Activated naive CD8-positive, alpha-beta T cell treated with anti-CD3 and anti-CD28 coated beads, Interleukin-2, amount 10 ng/mL, durations not matched to agents 7 days and 5 days (primary cell): Measurements from ENCODE around the gene TMEM203. TPM values are rescaled to one million over a fixed set of nuclear protein-coding genes. Genes with fewer than 3 reads are reported as not detected.

Experiments
- ATAC-seq: fragments of 150-1000 bp; cut with Tn5 transposase; one replicate; pipeline ENCODE4 v1.10.0; 2021; ENCODE audit warnings: low read depth, moderate library complexity
- POLR2A ChIA-PET: fragments of 350-600 bp; sonication (Branson Sonifier 250); formaldehyde crosslinking; loops from one replicate; lab custom pipeline; 2021; ENCODE audit warnings: antibody characterized with exemption; lab: Charles Lee
- DNase-seq: peaks from one replicate; pipeline ENCODE4 v3.0.0; 2021
- H3K27ac Mint-ChIP-seq: one replicate; pipeline ENCODE4 v1.8.0; 2022; ENCODE audit warnings: mild to moderate bottlenecking, mixed read lengths
- H3K27me3 Mint-ChIP-seq: one replicate; pipeline ENCODE4 v1.8.0; 2022; ENCODE audit warnings: mild to moderate bottlenecking, moderate library complexity, mixed read lengths
- H3K36me3 Mint-ChIP-seq: one replicate; pipeline ENCODE4 v1.8.0; 2021; ENCODE audit warnings: mild to moderate bottlenecking, mixed read lengths
- H3K4me1 Mint-ChIP-seq: one replicate; pipeline ENCODE4 v1.8.0; 2021; ENCODE audit warnings: mixed read lengths
- H3K4me3 Mint-ChIP-seq: one replicate; pipeline ENCODE4 v1.8.0; 2022; ENCODE audit warnings: mild to moderate bottlenecking, moderate library complexity, mixed read lengths
- H3K9me3 Mint-ChIP-seq: one replicate; pipeline ENCODE4 v1.8.0; 2021; ENCODE audit warnings: mixed read lengths
- total RNA-seq, 2 experiments: library from RNA; stranded (reverse); gene quantifications; one replicate each; pipeline ENCODE4 v1.2.3, GENCODE V29; 2021

The TMEM203 gene
- total RNA-seq, 2 experiments from 2014 or later: 37.4 to 39.4 TPM

DNA sequence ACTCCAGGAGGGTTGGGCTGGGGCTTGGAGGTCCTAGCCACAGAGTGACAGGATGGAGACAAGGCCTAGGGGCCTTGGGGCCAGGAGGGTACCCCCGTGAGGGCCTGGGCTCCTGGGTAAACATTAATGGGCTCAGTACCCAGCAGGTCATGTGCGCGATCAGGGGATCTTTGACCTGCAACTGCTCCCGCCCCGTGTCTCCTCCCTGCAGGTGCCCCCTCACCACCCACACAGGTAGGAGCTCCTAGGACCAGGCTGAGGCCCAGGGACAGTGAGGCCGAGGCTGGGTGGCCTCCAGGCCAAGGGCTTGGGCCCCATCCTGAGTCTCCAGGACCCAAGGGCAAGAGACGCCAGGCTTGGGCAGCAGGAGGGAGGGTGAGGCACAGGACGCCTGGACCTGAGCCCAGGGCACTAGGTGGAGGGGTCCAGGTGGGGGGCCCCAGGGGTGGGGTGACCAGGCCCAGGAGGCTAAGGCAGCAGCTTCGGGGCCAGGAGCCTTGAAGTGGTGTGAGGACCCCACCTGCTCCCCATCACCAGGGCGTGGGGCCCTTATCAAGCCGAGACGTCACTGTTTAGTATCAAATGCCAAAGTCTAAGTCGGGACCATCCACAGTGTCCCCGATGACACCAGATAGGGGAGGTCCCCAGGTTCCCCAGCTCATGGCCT is 25.4 kb upstream of the TMEM203 start, which contains the start of gene SLC34A3:
TSS of gene SLC34A3 (plus strand) at position 197 of the 667 bp plus-strand sequence. CDS start 802 bp downstream, outside the sequence.
- peaks cover 4% of the 10 kb centered on the region for H3K4me1 Mint-ChIP-seq
- no peak for DNase-seq
- no peak within 1 kb of the TSS for H3K4me3 Mint-ChIP-seq
- ATAC-seq: no peak
- H3K27ac Mint-ChIP-seq: no peak within 1 kb of the TSS
- peaks cover 2% of the 10 kb centered on the region for H3K27me3 Mint-ChIP-seq
- POLR2A ChIA-PET: interaction anchor here (1.7 kb wide), 1 partner anchor 10 kb away, joined by 8 read pairs; the partner anchor contains the start of gene TUBB4B
- no peaks in the 10 kb centered on the region for H3K36me3 Mint-ChIP-seq
- H3K9me3 Mint-ChIP-seq: no peaks in the 10 kb centered on the region

DNA sequence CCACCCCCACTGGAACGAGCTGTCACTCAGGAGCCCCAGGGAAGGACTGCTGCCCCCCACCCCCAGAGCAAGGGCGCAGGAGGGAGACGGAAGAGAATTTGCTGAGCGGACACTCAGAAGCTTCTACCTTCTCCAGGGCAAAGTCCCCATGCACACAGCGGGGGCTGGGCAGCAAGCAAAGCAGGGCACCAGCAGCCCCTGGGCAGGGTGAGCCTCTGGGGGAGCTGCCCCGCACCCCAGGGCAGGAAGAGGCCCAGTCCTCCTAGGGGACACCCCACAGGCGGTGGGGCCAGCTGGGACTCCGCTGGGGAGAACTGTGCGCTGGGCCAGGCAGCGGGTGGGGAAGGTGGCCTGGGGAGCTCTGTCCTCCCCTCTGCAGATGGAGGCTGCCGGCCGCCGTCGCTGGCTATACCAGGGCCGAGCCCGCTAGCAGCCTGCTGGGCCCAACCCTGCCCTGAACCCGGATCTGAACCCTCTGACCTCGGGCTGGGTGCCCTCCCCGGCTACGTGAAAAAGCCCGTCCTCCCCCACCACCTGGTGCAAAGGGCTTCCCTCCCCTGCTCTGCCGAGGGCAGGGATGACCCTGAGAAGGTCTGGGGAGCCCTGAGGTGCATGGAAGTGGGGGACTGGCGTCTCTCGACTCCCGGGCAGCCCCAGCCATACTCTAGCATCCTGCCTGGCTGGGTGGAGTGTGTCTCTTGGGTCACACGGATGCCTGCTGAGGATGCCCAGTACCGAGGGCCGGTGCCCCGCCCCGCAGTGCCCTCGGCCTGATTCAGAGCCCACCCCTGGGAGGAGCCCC is 24.7 kb upstream of the TMEM203 start:
- Mint-ChIP-seq H3K27me3 (peaks cover 2% of the 10 kb centered on the region), H3K4me3 (no peak overlapping the region), H3K36me3 (no peaks in the 10 kb centered on the region), H3K27ac (no peak overlapping the region), H3K9me3 (no peaks in the 10 kb centered on the region), H3K4me1 (peaks cover 4% of the 10 kb centered on the region)
- POLR2A ChIA-PET: interaction anchor here (1.7 kb wide), 1 partner anchor 11 kb away, joined by 8 read pairs; the partner anchor contains the start of gene TUBB4B
- ATAC-seq (no peak), DNase-seq (no peak)

DNA sequence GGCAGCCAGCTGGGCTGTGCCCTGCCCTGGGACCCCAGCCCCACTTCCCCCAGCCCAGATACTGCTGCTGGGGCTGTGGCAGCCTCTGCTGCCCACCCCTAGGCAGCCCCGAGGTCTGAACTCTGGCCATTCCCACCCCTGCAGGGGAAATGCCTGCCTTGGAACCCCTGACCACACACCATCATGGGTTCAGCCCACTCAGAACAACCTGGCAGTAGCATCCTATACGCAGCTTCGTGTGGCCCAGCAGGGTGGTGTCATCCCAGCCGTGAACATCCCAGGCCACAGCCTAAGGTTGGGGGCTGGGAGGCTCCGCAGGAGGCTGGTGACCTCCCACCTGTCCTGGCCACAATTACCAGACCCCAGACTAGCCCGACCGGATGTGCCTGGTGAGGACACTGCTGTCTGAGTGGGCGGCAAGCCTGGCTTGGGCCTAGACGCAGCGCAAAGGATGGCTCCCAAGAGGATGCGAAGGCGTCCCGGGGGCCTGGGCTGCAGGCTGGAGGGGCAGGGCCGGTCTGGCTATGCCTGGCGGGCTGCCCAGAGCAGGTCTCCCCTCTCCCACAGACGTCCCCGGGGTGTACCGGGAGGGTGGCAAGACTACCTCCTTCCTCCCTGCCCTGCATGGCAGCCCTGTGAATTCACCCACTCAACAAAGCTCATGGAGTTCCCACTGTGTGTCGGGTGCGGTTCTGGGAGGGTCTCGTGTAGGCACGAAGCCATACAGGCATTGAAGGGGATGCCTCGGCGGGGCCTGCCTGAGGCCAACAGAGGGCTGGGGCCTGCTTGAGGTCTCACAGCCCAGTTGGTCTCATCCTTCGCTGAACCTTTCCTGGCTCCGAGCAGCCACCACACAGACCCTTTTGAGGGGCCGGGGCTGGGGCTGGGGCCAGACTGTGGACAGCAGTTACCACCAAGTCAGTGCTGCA is 23.8 kb upstream of the TMEM203 start:
- DNase-seq (no peak), ATAC-seq (no peak)
- H3K4me1 Mint-ChIP-seq: peaks cover 4% of the 10 kb centered on the region
- H3K4me3 Mint-ChIP-seq: no peak overlapping the region
- H3K9me3 Mint-ChIP-seq: no peaks in the 10 kb centered on the region
- peaks cover 2% of the 10 kb centered on the region for H3K27me3 Mint-ChIP-seq
- POLR2A ChIA-PET: no interaction called here
- no peak overlapping the region for H3K27ac Mint-ChIP-seq
- no peaks in the 10 kb centered on the region for H3K36me3 Mint-ChIP-seq

DNA sequence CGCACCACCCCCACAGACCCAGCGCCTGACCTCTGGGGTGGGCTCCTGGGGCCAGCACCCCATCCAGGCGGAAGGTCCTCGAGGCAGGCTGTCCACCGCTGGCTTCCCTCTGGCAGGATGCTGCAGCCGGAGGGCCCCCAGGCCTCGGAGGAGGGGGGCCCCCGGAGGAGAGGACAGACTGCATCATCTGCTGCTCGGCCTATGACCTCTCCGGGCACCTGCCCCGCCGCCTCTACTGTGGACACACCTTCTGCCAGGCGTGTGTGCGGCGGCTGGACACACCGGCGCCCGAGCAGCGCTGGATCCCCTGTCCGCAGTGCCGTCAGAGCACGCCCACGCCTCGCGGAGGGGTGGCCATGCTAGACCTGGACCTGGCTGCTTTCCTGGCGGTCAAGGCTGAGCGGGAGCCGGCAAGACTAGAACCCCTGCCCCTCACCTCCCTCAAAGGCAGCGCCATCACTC is 23.1 kb upstream of the TMEM203 start:
- Mint-ChIP-seq H3K4me3 (no peak overlapping the region), H3K27ac (no peak overlapping the region), H3K27me3 (peaks cover 2% of the 10 kb centered on the region), H3K36me3 (no peaks in the 10 kb centered on the region), H3K9me3 (no peaks in the 10 kb centered on the region), H3K4me1 (peaks cover 5% of the 10 kb centered on the region)
- no peak for DNase-seq
- no peak for ATAC-seq
- POLR2A ChIA-PET: interaction anchor here (1.5 kb wide), 1 partner anchor 99 kb away, joined by 7 read pairs; no protein-coding TSS in a partner anchor

DNA sequence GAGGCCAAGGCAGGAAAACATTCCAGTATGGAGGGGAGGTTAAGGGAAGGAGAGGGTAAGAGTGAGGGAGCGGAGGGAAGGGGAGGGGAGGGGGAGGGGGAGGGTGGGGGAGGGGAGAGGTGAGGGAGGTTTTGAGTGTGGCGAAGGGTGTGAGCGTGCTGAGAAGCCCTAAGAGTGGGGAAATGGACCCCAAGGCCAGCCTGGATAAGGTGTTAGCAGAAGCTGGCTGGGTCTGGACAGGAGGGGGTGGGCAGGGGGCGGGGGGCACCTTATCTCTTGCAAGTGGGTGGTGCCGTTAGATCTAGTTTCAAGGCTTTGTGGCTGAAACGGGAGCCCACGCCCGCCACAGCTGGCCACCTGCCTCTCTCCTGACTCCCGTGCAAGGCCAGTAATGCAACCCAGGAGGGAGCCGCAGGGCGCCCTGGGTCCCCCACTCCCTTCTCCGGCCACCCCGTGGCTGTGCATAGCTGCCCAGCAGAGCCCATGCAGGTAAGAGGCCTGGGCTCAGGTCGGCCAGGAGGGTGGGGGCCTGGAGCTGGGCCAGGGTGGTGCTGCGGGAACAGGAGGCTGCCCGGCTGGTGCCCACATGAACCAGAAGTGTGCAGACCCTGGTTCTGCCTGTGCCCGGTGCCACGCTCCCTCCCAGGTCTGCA is 22.5 kb upstream of the TMEM203 start:
- POLR2A ChIA-PET: interaction anchor here (0.8 to 2.5 kb wide), 4 partner anchors 11 to 132 kb away, joined by 3 to 11 read pairs (median 6); partner anchors contain the start of genes ANAPC2 and SSNA1
- ATAC-seq: no peak
- no peaks in the 10 kb centered on the region for H3K9me3 Mint-ChIP-seq
- peak overlapping the region; percentile 33 for H3K4me3 Mint-ChIP-seq
- H3K27me3 Mint-ChIP-seq: peaks cover 2% of the 10 kb centered on the region
- H3K27ac Mint-ChIP-seq: peak overlapping the region; percentile 81
- DNase-seq: no peak
- H3K36me3 Mint-ChIP-seq: no peaks in the 10 kb centered on the region
- peaks cover 6% of the 10 kb centered on the region for H3K4me1 Mint-ChIP-seq

DNA sequence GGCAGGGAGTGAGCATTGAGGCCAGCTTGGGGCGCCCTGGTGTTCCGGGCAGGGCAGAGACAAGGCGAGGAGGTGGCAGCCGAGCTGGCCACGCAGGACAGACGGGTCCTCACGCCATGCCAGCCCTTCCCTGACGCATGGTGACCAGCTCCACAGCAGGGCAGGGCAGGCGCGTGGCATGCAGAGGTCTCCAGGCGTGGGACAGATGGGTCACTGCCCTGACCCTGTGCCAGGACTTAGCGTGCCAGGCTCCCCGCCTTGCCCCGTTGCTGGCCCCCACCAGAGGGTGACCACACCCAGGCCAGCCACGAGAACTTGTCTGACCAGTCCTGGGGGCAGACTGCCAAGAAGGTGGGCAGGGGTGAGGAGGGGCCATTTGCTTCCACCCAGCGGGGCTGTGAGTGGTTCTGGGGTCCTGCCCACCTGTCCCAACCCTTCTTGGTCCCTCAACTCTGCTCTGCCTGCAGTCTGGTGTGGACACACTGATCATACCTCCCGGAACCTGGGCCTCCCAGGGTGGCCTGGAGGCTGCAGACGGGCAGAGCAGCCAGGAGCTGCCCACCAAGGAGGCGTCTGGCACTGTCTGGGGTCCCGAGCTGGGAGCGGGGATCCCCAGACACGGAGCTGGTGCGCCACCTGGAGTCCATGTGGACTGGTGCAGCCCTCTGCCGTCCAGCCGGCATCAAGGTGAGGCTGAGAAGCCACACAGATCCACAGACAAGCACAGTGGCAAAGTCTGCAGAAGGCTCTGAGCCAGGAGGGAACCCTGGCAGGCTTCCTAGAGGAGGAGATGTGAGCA is 21.8 kb upstream of the TMEM203 start, which contains the start of gene RNF224:
TSS of gene RNF224 (plus strand) at position 449 of the 799 bp plus-strand sequence. CDS start 834 bp downstream, outside the sequence.
- Mint-ChIP-seq H3K4me3 (peak within 1 kb of the TSS; percentile 33), H3K36me3 (no peaks in the 10 kb centered on the region), H3K4me1 (peaks cover 7% of the 10 kb centered on the region), H3K27ac (peak within 1 kb of the TSS; percentile 81), H3K9me3 (no peaks in the 10 kb centered on the region), H3K27me3 (peaks cover 2% of the 10 kb centered on the region)
- POLR2A ChIA-PET: interaction anchor here (0.8 to 4.9 kb wide), 9 partner anchors 12 to 141 kb away, joined by 3 to 35 read pairs (median 3); partner anchors contain the start of genes ANAPC2, MAN1B1, SSNA1 and TUBB4B
- DNase-seq (peak; percentile 88), ATAC-seq (peak; percentile 40)

DNA sequence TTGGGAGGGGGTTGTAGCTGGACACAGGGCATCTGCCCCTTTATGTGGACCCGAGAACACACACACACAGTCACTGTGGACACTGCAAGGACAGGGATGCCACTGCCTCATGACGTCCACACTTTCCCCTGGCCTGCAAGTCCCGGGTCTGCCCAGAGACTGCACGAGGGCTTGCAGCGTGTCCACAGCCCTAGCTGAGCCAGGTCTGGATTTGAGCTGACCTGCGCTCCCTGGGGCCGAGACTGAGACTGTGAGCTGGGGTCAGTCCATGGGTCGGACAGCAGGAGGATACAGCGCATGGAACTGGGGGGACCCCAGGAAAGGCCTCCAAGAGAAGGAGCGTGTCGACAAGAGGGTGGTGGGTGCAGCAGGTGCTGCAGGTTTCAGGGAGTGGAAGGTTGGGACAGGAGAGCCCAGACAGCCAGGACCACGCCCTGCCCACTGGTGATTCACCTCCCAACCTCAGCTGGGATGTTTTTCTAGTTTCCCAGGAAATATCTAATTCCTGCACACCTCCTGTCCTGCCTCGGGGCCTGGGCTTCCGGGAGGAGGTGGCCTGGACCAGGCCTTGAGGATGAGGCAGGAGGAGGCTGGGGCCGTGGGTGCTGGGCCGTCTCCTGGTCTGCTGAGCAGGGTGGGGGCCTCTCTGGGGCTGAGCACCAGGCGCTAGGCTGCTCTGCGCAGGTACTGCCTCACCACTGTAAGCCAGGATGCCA is 21.0 kb upstream of the TMEM203 start:
- POLR2A ChIA-PET: interaction anchor here (0.8 to 4.9 kb wide), 8 partner anchors 14 to 157 kb away, joined by 3 to 35 read pairs (median 4); partner anchors contain the start of genes MAN1B1, SAPCD2, TPRN and TUBB4B
- ATAC-seq (no peak), DNase-seq (peak; percentile 32)
- peaks cover 7% of the 10 kb centered on the region for H3K4me1 Mint-ChIP-seq
- no peaks in the 10 kb centered on the region for H3K36me3 Mint-ChIP-seq
- no peak overlapping the region for H3K4me3 Mint-ChIP-seq
- H3K27ac Mint-ChIP-seq: no peak overlapping the region
- H3K27me3 Mint-ChIP-seq: peaks cover 2% of the 10 kb centered on the region
- H3K9me3 Mint-ChIP-seq: no peaks in the 10 kb centered on the region

DNA sequence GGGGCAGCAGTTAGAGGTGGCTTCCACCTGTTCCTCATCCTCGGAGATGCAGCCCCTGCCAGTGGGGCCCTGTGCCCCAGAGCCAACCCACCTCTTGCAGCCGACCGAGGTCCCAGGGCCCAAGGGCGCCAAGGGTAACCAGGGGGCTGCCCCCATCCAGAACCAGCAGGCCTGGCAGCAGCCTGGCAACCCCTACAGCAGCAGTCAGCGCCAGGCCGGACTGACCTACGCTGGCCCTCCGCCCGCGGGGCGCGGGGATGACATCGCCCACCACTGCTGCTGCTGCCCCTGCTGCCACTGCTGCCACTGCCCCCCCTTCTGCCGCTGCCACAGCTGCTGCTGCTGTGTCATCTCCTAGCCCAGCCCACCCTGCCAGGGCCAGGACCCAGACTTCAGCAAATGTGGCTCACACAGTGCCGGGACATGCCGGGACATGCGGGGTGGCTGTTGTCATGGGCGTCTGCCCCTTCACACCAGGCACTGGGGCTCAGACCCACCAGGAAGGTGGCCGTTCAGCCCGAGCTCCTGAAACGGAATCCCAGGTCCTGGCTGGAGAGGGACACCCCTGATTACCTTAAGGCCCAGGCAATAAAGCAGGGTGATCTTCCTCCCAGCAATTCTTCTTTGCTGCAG is 20.4 kb upstream of the TMEM203 start:
- Mint-ChIP-seq H3K36me3 (no peaks in the 10 kb centered on the region), H3K27ac (no peak overlapping the region), H3K27me3 (peaks cover 2% of the 10 kb centered on the region), H3K9me3 (no peaks in the 10 kb centered on the region), H3K4me3 (no peak overlapping the region), H3K4me1 (peaks cover 7% of the 10 kb centered on the region)
- DNase-seq: peak; percentile 39
- POLR2A ChIA-PET: interaction anchor here (1.2 to 4.9 kb wide), 6 partner anchors 22 to 156 kb away, joined by 3 to 35 read pairs (median 8); partner anchors contain the start of genes MAN1B1, SAPCD2 and TPRN
- ATAC-seq: no peak

DNA sequence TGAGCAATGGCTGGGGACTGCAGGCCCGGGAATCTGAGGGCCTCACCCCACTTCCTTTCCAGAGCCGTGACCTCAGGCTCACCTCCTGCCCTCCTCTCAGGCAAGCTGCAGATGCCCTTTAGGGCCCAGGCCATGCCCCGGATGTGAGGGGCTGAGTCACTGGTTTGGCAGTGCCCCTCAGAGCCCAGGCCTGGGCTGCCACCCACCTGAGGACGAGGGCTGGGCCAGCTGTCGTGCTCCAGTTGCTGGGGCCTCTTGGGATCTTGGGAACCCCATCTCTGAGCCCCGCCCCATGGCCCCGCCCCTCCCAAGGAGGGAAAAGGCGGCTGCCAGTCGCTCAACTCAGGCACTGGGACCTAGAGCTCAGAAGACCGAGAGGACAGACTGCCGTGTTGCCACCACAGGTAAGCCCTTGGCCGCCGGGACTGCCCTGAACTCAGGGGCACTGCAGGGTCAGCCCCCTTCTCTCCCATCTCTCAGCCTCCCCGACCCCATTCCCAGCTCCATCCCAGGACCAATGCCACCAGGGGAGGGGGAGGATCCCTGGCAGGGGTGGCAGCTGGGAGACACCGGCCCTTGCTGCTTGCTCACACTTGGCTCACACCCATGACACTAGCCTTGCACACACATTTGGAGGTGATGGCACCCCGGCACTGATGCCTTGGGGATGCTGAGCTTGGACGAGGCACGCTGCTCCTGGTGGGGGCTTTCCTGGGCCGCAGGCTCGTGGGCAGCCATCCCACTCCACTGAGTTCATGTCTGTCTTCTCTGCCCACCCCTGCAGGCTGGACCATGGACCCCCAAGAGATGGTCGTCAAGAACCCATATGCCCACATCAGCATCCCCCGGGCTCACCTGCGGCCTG is 19.6 kb upstream of the TMEM203 start, which contains the start of gene CYSRT1:
TSS of gene CYSRT1 (plus strand) at position 345 of the 865 bp plus-strand sequence. CDS start at position 793, 448 bp downstream.
- POLR2A ChIA-PET: interaction anchor here (0.6 to 4.9 kb wide), 13 partner anchors 15 to 527 kb away, joined by 3 to 43 read pairs (median 9); partner anchors contain the start of genes ANAPC2, MAN1B1, NDOR1 and SAPCD2
- peak; percentile 49 for DNase-seq
- peaks cover 2% of the 10 kb centered on the region for H3K27me3 Mint-ChIP-seq
- H3K9me3 Mint-ChIP-seq: no peaks in the 10 kb centered on the region
- peak within 1 kb of the TSS; percentile 82 for H3K27ac Mint-ChIP-seq
- no peak for ATAC-seq
- H3K4me1 Mint-ChIP-seq: peaks cover 7% of the 10 kb centered on the region
- H3K4me3 Mint-ChIP-seq: peak within 1 kb of the TSS; percentile 84
- H3K36me3 Mint-ChIP-seq: no peaks in the 10 kb centered on the region
